ENCODE results near the gene GHDC. TPM values are rescaled to one million over a fixed set of nuclear protein-coding genes. Genes with fewer than 3 reads are reported as not detected.
"Not testable (repeated sequence)": the region's sequence is repeated elsewhere in the genome, so short reads cannot be mapped to it uniquely, and the experiment has no call there.

GHDC gene
- total RNA-seq, 1 donor from 2014 or later, result 7.8 TPM

DNA sequence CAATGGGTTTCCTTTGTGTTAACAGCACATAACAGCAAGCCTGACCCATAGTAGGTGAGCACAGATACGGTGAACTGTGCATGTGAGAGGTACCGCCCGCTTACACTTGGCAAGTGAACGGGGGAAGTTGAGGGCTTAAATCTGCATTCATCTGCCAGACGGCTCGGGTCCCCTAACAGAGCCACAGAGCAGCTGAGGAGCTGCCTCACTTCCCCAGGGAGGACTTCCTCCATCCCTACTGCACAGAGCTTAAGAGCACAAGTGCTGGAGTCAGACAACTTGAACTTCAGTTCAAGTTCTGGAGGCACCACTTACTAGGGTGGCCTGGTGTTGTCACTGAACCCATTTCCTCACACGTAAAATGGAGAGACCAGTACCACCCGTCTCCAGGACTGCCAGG is 52.9 kb downstream of the GHDC start:
- Mint-ChIP-seq H3K27ac (ENCODE audit: unreplicated experiment) (peak overlapping the region; percentile 97), H3K4me1 (ENCODE audit: low read depth) (peaks cover 39% of the 10 kb centered on the region), H3K36me3 (ENCODE audit: low read depth) (peaks cover 1% of the 10 kb centered on the region), H3K27me3 (ENCODE audit: low read depth) (no peaks in the 10 kb centered on the region), H3K4me3 (ENCODE audit: unreplicated experiment) (no peak overlapping the region), H3K9me3 (ENCODE audit: low read depth) (no peaks in the 10 kb centered on the region)
- TF ChIP-seq, protein P1, sequence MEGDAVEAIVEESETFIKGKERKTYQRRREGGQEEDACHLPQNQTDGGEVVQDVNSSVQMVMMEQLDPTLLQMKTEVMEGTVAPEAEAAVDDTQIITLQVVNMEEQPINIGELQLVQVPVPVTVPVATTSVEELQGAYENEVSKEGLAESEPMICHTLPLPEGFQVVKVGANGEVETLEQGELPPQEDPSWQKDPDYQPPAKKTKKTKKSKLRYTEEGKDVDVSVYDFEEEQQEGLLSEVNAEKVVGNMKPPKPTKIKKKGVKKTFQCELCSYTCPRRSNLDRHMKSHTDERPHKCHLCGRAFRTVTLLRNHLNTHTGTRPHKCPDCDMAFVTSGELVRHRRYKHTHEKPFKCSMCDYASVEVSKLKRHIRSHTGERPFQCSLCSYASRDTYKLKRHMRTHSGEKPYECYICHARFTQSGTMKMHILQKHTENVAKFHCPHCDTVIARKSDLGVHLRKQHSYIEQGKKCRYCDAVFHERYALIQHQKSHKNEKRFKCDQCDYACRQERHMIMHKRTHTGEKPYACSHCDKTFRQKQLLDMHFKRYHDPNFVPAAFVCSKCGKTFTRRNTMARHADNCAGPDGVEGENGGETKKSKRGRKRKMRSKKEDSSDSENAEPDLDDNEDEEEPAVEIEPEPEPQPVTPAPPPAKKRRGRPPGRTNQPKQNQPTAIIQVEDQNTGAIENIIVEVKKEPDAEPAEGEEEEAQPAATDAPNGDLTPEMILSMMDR (IDR thresholded peaks at IDR 0.05), result no peak
- DNase-seq (ENCODE audit: low spot score), result no peak

GRCh38 chr17:42140690-42141089 is 53.6 kb downstream of the GHDC start:
- H3K4me3 Mint-ChIP-seq (ENCODE audit: unreplicated experiment); DNase-seq (ENCODE audit: low spot score); H3K36me3 Mint-ChIP-seq (ENCODE audit: low read depth); H3K27me3 Mint-ChIP-seq (ENCODE audit: low read depth); H3K27ac Mint-ChIP-seq (ENCODE audit: unreplicated experiment); H3K9me3 Mint-ChIP-seq (ENCODE audit: low read depth): not testable (repeated sequence)
- peaks cover 45% of the 10 kb centered on the region for H3K4me1 Mint-ChIP-seq (ENCODE audit: low read depth)

Other genes starting within 250 kb of the GHDC start
- gene CNP, start 227.7 kb downstream of the GHDC start, total RNA-seq, result 78.3 to 86.0 TPM (median 79.4 TPM) in 3 replicates
- 51.1 to 61.0 TPM (median 51.2 TPM) in 3 replicates for gene DNAJC7, start 177.1 kb downstream of the GHDC start, total RNA-seq
- gene NKIRAS2, start 174.4 kb downstream of the GHDC start, total RNA-seq, result 54.7 to 57.0 TPM (median 56.9 TPM) in 3 replicates
- 0.24 to 0.77 TPM (median 0.62 TPM) in 3 replicates for gene C17orf113, start 143.9 kb downstream of the GHDC start, total RNA-seq
- 0.07 to 0.18 TPM in 2 of 3 replicates, not detected in the other for gene ZNF385C, start 96.0 kb downstream of the GHDC start, total RNA-seq
- 0.53 to 0.64 TPM (median 0.55 TPM) in 3 replicates for gene DHX58, start 81.8 kb downstream of the GHDC start, total RNA-seq
- 21.7 to 38.0 TPM (median 22.3 TPM) in 3 replicates for gene KAT2A, start 73.1 kb downstream of the GHDC start, total RNA-seq
- gene HSPB9, start 71.7 kb downstream of the GHDC start, total RNA-seq, result not detected in 3 replicates
- gene RAB5C, start 39.5 kb downstream of the GHDC start, total RNA-seq, result 107 to 118 TPM (median 116 TPM) in 3 replicates
- not detected in 3 replicates for gene KCNH4, start 13.4 kb downstream of the GHDC start, total RNA-seq
- not detected in 3 replicates for gene HCRT, start 9.0 kb downstream of the GHDC start, total RNA-seq
- 29.5 to 32.8 TPM (median 31.0 TPM) in 3 replicates for gene STAT5B, start 81.9 kb upstream of the GHDC start, total RNA-seq
- gene STAT5A, start 94.0 kb upstream of the GHDC start, total RNA-seq, result 12.2 to 17.6 TPM (median 14.3 TPM) in 3 replicates
- 164 to 203 TPM (median 164 TPM) in 3 replicates for gene STAT3, start 193.9 kb upstream of the GHDC start, total RNA-seq
- gene CAVIN1, start 228.8 kb upstream of the GHDC start, total RNA-seq, result 501 to 877 TPM (median 874 TPM) in 3 replicates